ENCODE data around the gene CMTM3.
"Not testable (repeated sequence)": the region's sequence is repeated elsewhere in the genome, so short reads cannot be mapped to it uniquely, and the experiment has no call there.

Gene CMTM3

DNA sequence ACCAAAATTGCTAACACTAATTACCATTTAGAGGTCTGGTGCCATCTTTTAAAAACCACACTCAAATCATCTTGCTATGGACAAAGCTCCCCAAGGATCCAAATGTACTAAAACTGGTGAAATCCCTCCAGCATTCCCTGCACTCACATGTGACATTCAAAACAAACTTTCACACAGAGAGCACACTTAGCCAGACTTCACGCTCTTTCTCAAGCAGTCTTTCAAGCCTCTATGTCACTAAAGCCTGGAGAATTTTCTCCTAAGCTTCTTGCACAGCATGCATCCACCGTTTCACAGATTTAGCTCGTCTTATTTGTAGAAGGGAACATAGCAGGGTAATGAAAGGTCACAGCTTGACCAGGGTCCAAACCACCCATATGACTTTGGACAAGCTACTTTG lies 19.3 kb downstream of the CMTM3 start:
- no peak for DNase-seq (ENCODE audit: low read depth in 1 of 2, low spot score in 1 of 2)
- Histone ChIP-seq H3K4me3 (replicated peaks; ENCODE audit: insufficient read depth, low read length) (no peak overlapping the region), H3K27me3 (ENCODE audit: insufficient read depth, poor library complexity, severe bottlenecking) (no peaks in the 10 kb centered on the region), H3K27ac (replicated peaks) (no peak overlapping the region)
- TF ChIP-seq, protein P1, sequence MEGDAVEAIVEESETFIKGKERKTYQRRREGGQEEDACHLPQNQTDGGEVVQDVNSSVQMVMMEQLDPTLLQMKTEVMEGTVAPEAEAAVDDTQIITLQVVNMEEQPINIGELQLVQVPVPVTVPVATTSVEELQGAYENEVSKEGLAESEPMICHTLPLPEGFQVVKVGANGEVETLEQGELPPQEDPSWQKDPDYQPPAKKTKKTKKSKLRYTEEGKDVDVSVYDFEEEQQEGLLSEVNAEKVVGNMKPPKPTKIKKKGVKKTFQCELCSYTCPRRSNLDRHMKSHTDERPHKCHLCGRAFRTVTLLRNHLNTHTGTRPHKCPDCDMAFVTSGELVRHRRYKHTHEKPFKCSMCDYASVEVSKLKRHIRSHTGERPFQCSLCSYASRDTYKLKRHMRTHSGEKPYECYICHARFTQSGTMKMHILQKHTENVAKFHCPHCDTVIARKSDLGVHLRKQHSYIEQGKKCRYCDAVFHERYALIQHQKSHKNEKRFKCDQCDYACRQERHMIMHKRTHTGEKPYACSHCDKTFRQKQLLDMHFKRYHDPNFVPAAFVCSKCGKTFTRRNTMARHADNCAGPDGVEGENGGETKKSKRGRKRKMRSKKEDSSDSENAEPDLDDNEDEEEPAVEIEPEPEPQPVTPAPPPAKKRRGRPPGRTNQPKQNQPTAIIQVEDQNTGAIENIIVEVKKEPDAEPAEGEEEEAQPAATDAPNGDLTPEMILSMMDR (IDR thresholded peaks at IDR 0.05; ENCODE audit: insufficient read depth, low read length), result no peak
- TF ChIP-seq POLR2AphosphoS5 (IDR thresholded peaks at IDR 0.05; ENCODE audit: low read depth) (no peak), SPI1 (IDR thresholded peaks at IDR 0.05; ENCODE audit: borderline replicate concordance, low read depth) (no peak), REST (IDR thresholded peaks at IDR 0.05; ENCODE audit: insufficient replicate concordance, low read depth) (no peak), GABPA (IDR thresholded peaks at IDR 0.05; ENCODE audit: low read depth) (no peak)

GRCh38 chr16:66627611-66628378 lies 23.3 kb downstream of the CMTM3 start:
- not testable (repeated sequence) for DNase-seq (ENCODE audit: low read depth in 1 of 2, low spot score in 1 of 2); H3K27me3 ChIP-seq (ENCODE audit: insufficient read depth, poor library complexity, severe bottlenecking); H3K27ac ChIP-seq (replicated peaks)

DNA sequence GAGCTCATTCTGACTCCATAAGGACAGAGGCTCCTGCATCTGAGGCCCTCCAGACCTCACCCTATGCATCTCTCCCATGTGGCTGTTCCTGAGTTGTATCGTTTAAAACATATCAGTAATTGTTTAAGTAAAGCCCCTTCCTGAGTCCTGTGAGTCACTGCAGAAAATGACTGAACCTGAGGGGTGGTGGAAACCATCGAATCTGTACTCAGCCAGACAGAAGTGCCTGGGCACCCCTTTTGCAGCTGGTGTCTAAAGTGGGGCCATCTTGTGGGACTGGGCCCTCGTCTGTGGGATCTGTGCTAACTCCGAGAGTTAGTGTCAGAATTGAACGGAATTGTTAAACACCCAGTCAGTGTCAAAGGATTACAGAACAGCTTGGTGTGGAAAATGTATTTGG lies 25.4 kb downstream of the CMTM3 start:
- Histone ChIP-seq H3K27ac (replicated peaks) (no peak overlapping the region), H3K27me3 (ENCODE audit: insufficient read depth, poor library complexity, severe bottlenecking) (no peaks in the 10 kb centered on the region), H3K4me3 (replicated peaks; ENCODE audit: insufficient read depth, low read length) (no peak overlapping the region)
- TF ChIP-seq SPI1 (IDR thresholded peaks at IDR 0.05; ENCODE audit: borderline replicate concordance, low read depth) (no peak), REST (IDR thresholded peaks at IDR 0.05; ENCODE audit: insufficient replicate concordance, low read depth) (no peak), POLR2AphosphoS5 (IDR thresholded peaks at IDR 0.05; ENCODE audit: low read depth) (no peak), GABPA (IDR thresholded peaks at IDR 0.05; ENCODE audit: low read depth) (no peak)
- TF ChIP-seq, protein P1 (IDR thresholded peaks at IDR 0.05; ENCODE audit: insufficient read depth, low read length), result no peak
- DNase-seq (ENCODE audit: low read depth in 1 of 2, low spot score in 1 of 2), result no peak

More at GRCh38 chr16:66627611-66628378, 23.3 kb downstream of the CMTM3 start:
- not testable (repeated sequence) for H3K4me3 ChIP-seq (replicated peaks; ENCODE audit: insufficient read depth, low read length)

DNA sequence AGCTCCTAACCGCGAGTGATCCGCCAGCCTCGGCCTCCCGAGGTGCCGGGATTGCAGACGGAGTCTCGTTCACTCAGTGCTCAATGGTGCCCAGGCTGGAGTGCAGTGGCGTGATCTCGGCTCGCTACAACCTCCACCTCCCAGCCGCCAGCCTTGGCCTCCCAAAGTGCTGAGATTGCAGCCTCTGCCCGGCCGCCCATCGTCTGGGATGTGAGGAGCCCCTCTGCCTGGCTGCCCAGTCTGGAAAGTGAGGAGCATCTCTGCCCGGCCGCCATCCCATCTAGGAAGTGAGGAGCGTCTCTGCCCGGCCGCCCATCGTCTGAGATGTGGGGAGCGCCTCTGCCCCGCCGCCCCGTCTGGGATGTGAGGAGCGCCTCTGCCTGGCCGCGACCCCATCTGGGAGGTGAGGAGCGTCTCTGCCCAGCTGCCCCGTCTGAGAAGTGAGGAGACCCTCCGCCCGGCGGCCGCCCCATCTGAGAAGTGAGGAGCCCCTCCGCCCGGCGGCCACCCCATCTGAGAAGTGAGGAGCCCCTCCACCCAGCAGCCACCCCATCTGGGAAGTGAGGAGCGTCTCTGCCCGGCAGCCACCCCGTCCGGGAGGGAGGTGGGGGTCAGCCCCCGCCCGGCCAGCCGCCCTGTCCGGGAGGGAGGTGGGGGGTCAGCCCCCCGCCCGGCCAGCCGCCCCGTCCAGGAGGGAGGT lies 26.2 kb downstream of the CMTM3 start:
- DNase-seq (ENCODE audit: low read depth in 1 of 2, low spot score in 1 of 2); H3K27me3 ChIP-seq (ENCODE audit: insufficient read depth, poor library complexity, severe bottlenecking); H3K4me3 ChIP-seq (replicated peaks; ENCODE audit: insufficient read depth, low read length); H3K27ac ChIP-seq (replicated peaks): not testable (repeated sequence)

- not testable (repeated sequence) for H3K27ac ChIP-seq (replicated peaks); DNase-seq (ENCODE audit: low read depth in 1 of 2, low spot score in 1 of 2); H3K4me3 ChIP-seq (replicated peaks; ENCODE audit: insufficient read depth, low read length); H3K27me3 ChIP-seq (ENCODE audit: insufficient read depth, poor library complexity, severe bottlenecking)
Observed at GRCh38 chr16:66631558-66631957, 27.1 kb downstream of the CMTM3 start.

Measured in HL-60 (cell line).